Trophoblast cell (in vitro differentiated cells and primary cell): ENCODE results near the gene UBL4B.

Source experiments
- DNase-seq, 2 donors: peaks; one replicate each; pipeline ENCODE4 v3.0.0-alpha.2; 2016
- H2AFZ ChIP-seq: 2 replicates; pipeline ENCODE4 v1.6.1; 2013; ENCODE audit warnings: low read length, moderate library complexity, mild to moderate bottlenecking; ENCODE audit not compliant: insufficient read depth, poor library complexity
- H2AK5ac ChIP-seq: 2 replicates; pipeline ENCODE4 v1.6.1; 2013; ENCODE audit warnings: mild to moderate bottlenecking, low read length
- H2BK120ac ChIP-seq: 2 replicates; pipeline ENCODE4 v1.6.1; 2013; ENCODE audit warnings: low read length, mild to moderate bottlenecking, moderate library complexity; ENCODE audit not compliant: insufficient read depth, poor library complexity
- H2BK12ac ChIP-seq: 2 replicates; pipeline ENCODE4 v1.6.1; 2013; ENCODE audit warnings: mild to moderate bottlenecking, low read length, moderate library complexity
- H2BK5ac ChIP-seq: 2 replicates; pipeline ENCODE4 v1.6.1; 2013; ENCODE audit warnings: low read length, low read depth, moderate library complexity, mild to moderate bottlenecking; ENCODE audit not compliant: poor library complexity
- H3K14ac ChIP-seq: 2 replicates; pipeline ENCODE4 v1.6.1; 2013; ENCODE audit warnings: mild to moderate bottlenecking, low read length
- H3K18ac ChIP-seq: 2 replicates; pipeline ENCODE4 v1.6.1; 2013; ENCODE audit warnings: mild to moderate bottlenecking, low read length
- H3K23ac ChIP-seq: 2 replicates; pipeline ENCODE4 v1.6.1; 2013; ENCODE audit warnings: low read length
- H3K27ac ChIP-seq: 2 replicates; pipeline ENCODE4 v1.5.1; 2013; ENCODE audit warnings: low read depth, mild to moderate bottlenecking, inconsistent platforms, low read length, moderate library complexity
- H3K27me3 ChIP-seq: 2 replicates; pipeline ENCODE4 v1.6.1; 2013; ENCODE audit warnings: inconsistent platforms, mild to moderate bottlenecking, low read length, moderate library complexity; ENCODE audit not compliant: insufficient read depth
- H3K36me3 ChIP-seq, 2 experiments: 1 replicate in 1 of 2; 2 replicates in 1 of 2; pipeline ENCODE4 v1.6.1; 2013; ENCODE audit warnings: low read length in 2 of 2, mild to moderate bottlenecking in 2 of 2, moderate library complexity in 1 of 2; ENCODE audit not compliant: insufficient read depth in 2 of 2, control insufficient read depth in 1 of 2
- H3K4ac ChIP-seq: 2 replicates; pipeline ENCODE4 v1.6.1; 2013; ENCODE audit warnings: low read depth, mild to moderate bottlenecking, low read length, moderate library complexity
- H3K4me1 ChIP-seq, 2 experiments: 1 replicate in 1 of 2; 2 replicates in 1 of 2; pipeline ENCODE4 v1.6.1; 2013; ENCODE audit warnings: low read length in 2 of 2, mild to moderate bottlenecking in 2 of 2, moderate library complexity in 1 of 2; ENCODE audit not compliant: insufficient read depth in 2 of 2, control insufficient read depth in 1 of 2
- H3K4me2 ChIP-seq: 2 replicates; pipeline ENCODE4 v1.6.1; 2013; ENCODE audit warnings: inconsistent platforms, mild to moderate bottlenecking, low read length, moderate library complexity
- H3K4me3 ChIP-seq: 2 replicates; pipeline ENCODE4 v1.5.1; 2013; ENCODE audit warnings: mild to moderate bottlenecking, low read depth, low read length, inconsistent platforms
- H3K79me1 ChIP-seq: one replicate; pipeline ENCODE4 v1.6.1; 2013; ENCODE audit warnings: low read length
- H3K79me2 ChIP-seq: 2 replicates; pipeline ENCODE4 v1.6.1; 2013; ENCODE audit warnings: low read length, mild to moderate bottlenecking; ENCODE audit not compliant: control insufficient read depth, insufficient read depth, poor library complexity
- H3K9ac ChIP-seq: 2 replicates; pipeline ENCODE4 v1.6.1; 2013; ENCODE audit warnings: mild to moderate bottlenecking, low read length
- H3K9me3 ChIP-seq: 2 replicates; pipeline ENCODE4 v1.6.1; 2013; ENCODE audit warnings: low read depth, mild to moderate bottlenecking, control low read depth, inconsistent platforms, low read length; ENCODE audit not compliant: insufficient read depth
- H4K12ac ChIP-seq: 2 replicates; pipeline ENCODE4 v1.6.1; 2013; ENCODE audit warnings: low read depth, mild to moderate bottlenecking, low read length, moderate library complexity
- H4K8ac ChIP-seq: 2 replicates; pipeline ENCODE4 v1.6.1; 2013; ENCODE audit warnings: low read depth, mild to moderate bottlenecking, low read length, moderate library complexity
- H4K91ac ChIP-seq: one replicate; pipeline ENCODE4 v1.6.1; 2013; ENCODE audit warnings: low read depth, mild to moderate bottlenecking, low read length, moderate library complexity
- WGBS: extraction: QIAGEN DNeasy Blood & Tissue Kit; methylation state at CpG from one replicate; pipeline ENCODE4 v1.1.7; 2013; ENCODE audit warnings: missing lambda C conversion rate; ENCODE audit not compliant: insufficient read length, insufficient coverage; ENCODE audit errors: extremely low coverage; 5-methylcytosine and 5-hydroxymethylcytosine counted together

UBL4B gene

DNA sequence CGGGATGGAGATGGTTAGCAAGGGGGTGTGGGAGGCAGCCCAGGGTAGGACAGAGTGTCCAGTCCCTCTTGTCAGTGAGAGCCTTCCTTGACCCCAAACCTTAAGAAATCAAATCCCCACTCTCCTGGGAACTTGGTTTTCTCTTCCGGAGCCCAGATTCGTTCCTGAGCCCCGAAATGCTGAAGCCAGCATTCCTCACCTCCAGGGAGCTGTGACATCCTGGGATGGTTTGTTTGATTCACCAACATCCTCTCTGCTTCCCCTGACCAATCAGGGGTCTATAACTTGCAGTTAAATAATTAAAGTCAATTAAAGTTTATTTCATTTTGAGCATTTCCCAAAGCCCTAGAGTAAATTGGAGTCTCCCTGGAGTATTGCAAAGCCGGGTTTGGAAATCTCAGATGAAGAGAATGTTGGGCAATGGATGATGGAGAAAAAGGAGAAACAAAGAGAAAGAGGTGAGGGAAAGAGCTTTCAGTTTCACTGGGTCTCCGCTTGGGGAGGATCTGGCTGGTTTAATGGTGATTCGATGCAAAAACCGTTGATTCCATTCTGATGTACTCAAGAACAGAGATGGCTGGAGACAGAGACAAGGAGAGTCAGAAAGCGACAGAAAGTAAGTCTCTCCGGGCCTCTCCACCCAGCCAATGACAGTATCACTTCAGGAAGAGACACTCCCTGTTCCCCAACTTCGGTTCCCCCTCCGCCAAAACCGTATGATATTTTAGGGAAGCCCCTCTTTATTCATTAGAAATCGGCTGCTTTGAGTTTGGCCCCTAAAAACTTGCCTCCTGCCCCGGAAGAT is 29.0 kb upstream of the UBL4B start:
- no peak overlapping the region for H2BK120ac ChIP-seq
- no peak overlapping the region for H4K8ac ChIP-seq
- H3K4me1 ChIP-seq, result peaks cover under 1 to 7% of the 10 kb centered on the region in 2 experiments
- no peak overlapping the region for H3K4me2 ChIP-seq
- peaks cover 5% of the 10 kb centered on the region for H3K9me3 ChIP-seq
- no peak overlapping the region for H3K23ac ChIP-seq
- H3K4ac ChIP-seq, result no peak overlapping the region
- no peaks in the 10 kb centered on the region for H3K79me2 ChIP-seq
- H3K4me3 ChIP-seq, result no peak overlapping the region
- WGBS, result no CpG with 5 or more reads among the region's 15 CpGs
- H3K27ac ChIP-seq, result no peak overlapping the region
- H2BK12ac ChIP-seq, result no peak overlapping the region
- no peak overlapping the region for H2BK5ac ChIP-seq
- DNase-seq, result no peak
- H3K14ac ChIP-seq, result no peak overlapping the region
- H4K91ac ChIP-seq, result no peak overlapping the region
- no peak overlapping the region for H3K18ac ChIP-seq
- H3K79me1 ChIP-seq, result no peaks in the 10 kb centered on the region
- H2AFZ ChIP-seq, result no peak overlapping the region
- peaks cover 48% of the 10 kb centered on the region for H3K27me3 ChIP-seq
- no peaks in the 10 kb centered on the region for H3K36me3 ChIP-seq
- no peak overlapping the region for H4K12ac ChIP-seq
- H2AK5ac ChIP-seq, result no peak overlapping the region
- no peak overlapping the region for H3K9ac ChIP-seq

DNA sequence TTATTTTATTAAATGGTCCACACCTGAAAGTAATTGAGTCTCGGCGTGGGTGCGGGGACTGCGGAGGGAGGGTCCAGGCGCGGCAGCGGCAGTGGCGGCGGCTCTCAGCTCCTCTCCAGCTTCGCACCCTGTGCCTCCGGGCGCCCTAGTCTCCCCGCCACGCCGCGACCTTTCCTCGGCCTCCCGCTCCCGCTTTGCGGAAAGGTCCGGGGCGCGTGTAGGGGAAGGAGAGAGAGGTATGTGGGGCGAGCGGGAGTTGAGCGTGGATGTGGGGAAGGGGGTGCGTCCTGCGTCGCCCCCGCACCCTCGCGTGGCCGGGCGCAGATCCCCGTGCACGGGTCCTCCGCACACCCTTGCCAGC is 28.4 kb upstream of the UBL4B start:
- Histone ChIP-seq H4K91ac (no peak overlapping the region), H3K9me3 (peaks cover 5% of the 10 kb centered on the region), H3K4me2 (peak overlapping the region; percentile 16), H2BK5ac (no peak overlapping the region), H3K4me3 (no peak overlapping the region), H3K14ac (no peak overlapping the region), H3K79me1 (no peaks in the 10 kb centered on the region), H3K23ac (no peak overlapping the region), H4K12ac (no peak overlapping the region), H2BK120ac (no peak overlapping the region), H3K4ac (no peak overlapping the region), H2AK5ac (no peak overlapping the region), H4K8ac (no peak overlapping the region), H3K18ac (no peak overlapping the region), H3K9ac (no peak overlapping the region), H3K27me3 (peaks cover 48% of the 10 kb centered on the region), H3K4me1 (peaks cover 6 to 13% of the 10 kb centered on the region in 2 experiments), H3K79me2 (no peaks in the 10 kb centered on the region), H2BK12ac (no peak overlapping the region), H3K36me3 (no peaks in the 10 kb centered on the region), H3K27ac (no peak overlapping the region), H2AFZ (no peak overlapping the region)
- WGBS, result no CpG with 5 or more reads among the region's 37 CpGs
- DNase-seq, result no peak

GRCh38 chr1:110084227-110085078 is 27.8 kb upstream of the UBL4B start:
- no peak overlapping the region for H3K27ac ChIP-seq
- no peaks in the 10 kb centered on the region for H3K36me3 ChIP-seq
- peak overlapping the region; percentile 29 for H3K4me2 ChIP-seq
- no peak overlapping the region for H3K4me3 ChIP-seq
- no peak overlapping the region for H2AK5ac ChIP-seq
- peaks cover 12 to 19% of the 10 kb centered on the region in 2 experiments for H3K4me1 ChIP-seq
- no peak overlapping the region for H3K4ac ChIP-seq
- H2BK12ac ChIP-seq, result no peak overlapping the region
- no peaks in the 10 kb centered on the region for H3K79me2 ChIP-seq
- H2AFZ ChIP-seq, result no peak overlapping the region
- H3K9me3 ChIP-seq, result peaks cover 5% of the 10 kb centered on the region
- WGBS, result no CpG with 5 or more reads among the region's 72 CpGs
- no peak overlapping the region for H2BK5ac ChIP-seq
- no peak overlapping the region for H2BK120ac ChIP-seq
- peak; percentile 24 to 59 for DNase-seq
- H3K9ac ChIP-seq, result no peak overlapping the region
- H3K27me3 ChIP-seq, result peaks cover 48% of the 10 kb centered on the region
- no peak overlapping the region for H3K23ac ChIP-seq
- no peak overlapping the region for H3K18ac ChIP-seq
- no peak overlapping the region for H4K12ac ChIP-seq
- H3K79me1 ChIP-seq, result peaks cover 2% of the 10 kb centered on the region
- H4K8ac ChIP-seq, result no peak overlapping the region
- no peak overlapping the region for H4K91ac ChIP-seq
- no peak overlapping the region for H3K14ac ChIP-seq

DNA sequence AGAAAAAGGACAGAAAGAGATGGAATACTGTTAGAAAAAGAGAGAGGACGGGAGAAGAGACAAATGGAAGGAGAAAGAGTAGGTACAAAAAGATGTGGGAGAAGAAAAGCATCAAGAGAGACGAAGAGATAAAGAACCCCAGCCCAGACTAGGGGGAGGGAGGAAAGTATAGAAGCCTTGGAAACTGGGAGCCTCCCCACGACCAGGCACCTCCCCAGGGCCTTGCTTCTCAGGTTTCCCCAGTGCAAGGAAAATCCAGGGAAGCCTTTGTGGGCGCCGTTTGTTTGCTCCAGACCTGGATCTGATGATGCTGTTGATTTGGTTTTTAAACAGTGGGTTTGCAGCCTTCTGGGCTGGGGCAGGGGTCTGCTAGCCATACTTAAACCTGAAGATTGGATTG is 26.6 kb upstream of the UBL4B start:
- Histone ChIP-seq H2AFZ (no peak overlapping the region), H2BK12ac (no peak overlapping the region), H3K27ac (no peak overlapping the region), H3K4me3 (no peak overlapping the region), H4K12ac (no peak overlapping the region), H4K91ac (no peak overlapping the region), H3K27me3 (peaks cover 48% of the 10 kb centered on the region), H2BK120ac (no peak overlapping the region), H3K9ac (no peak overlapping the region), H3K79me1 (peaks cover 2% of the 10 kb centered on the region), H3K4me1 (peaks cover 21 to 28% of the 10 kb centered on the region in 2 experiments), H3K4ac (no peak overlapping the region), H3K14ac (no peak overlapping the region), H3K4me2 (no peak overlapping the region), H3K79me2 (no peaks in the 10 kb centered on the region), H3K18ac (no peak overlapping the region), H2AK5ac (no peak overlapping the region), H2BK5ac (no peak overlapping the region), H3K23ac (no peak overlapping the region), H3K36me3 (no peaks in the 10 kb centered on the region), H4K8ac (no peak overlapping the region), H3K9me3 (peaks cover 5% of the 10 kb centered on the region)
- no peak for DNase-seq
- no CpG with 5 or more reads among the region's 5 CpGs for WGBS
